Stimulated activated effector memory CD8-positive, alpha-beta T cell treated with anti-CD3 and anti-CD28 coated beads, Interleukin-12 subunit alpha, Interleukin-12 subunit beta, amount 100 ng/mL, for 72 hours (primary cell): Measurements from ENCODE around the gene TMEM123.

Experiments used
- ATAC-seq: fragments of 150-1000 bp; cut with Tn5 transposase; 2 replicates; pipeline ENCODE4 v1.10.0; 2021
- DNase-seq, 2 donors: peaks; one replicate each; pipeline ENCODE4 v3.0.0; 2021 to 2022; ENCODE audit warnings: low spot score in 2 of 2
- H3K27ac Mint-ChIP-seq: one replicate; pipeline ENCODE4 v1.8.0; 2022; ENCODE audit warnings: mild to moderate bottlenecking, mixed read lengths
- H3K36me3 Mint-ChIP-seq: one replicate; pipeline ENCODE4 v1.8.0; 2022; ENCODE audit warnings: mild to moderate bottlenecking, mixed read lengths
- H3K4me1 Mint-ChIP-seq: one replicate; pipeline ENCODE4 v1.8.0; 2022; ENCODE audit warnings: mixed read lengths
- H3K4me3 Mint-ChIP-seq: one replicate; pipeline ENCODE4 v1.8.0; 2022; ENCODE audit warnings: mild to moderate bottlenecking, mixed read lengths
- H3K9me3 Mint-ChIP-seq: one replicate; pipeline ENCODE4 v1.8.0; 2022; ENCODE audit warnings: mixed read lengths

The TMEM123 gene

DNA sequence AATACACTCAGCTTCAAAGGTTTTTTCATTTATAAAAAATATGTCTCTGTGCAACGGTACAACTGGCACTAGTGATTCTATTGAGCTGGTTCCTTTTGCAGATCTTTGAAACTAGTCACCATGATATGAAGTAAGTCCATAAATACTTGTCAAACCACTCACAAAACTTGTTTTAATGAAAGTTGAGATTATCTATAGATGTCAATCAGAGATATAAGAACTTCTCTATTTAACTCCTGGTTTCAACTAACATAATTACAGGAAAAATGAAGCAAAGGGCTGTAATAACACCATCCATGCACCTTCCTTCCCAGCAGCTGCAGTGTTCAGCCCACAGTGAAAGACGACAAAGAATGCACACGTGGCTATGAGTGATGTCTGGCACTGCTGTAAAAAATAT is 44.7 kb downstream of the TMEM123 start:
- peaks cover 77% of the 10 kb centered on the region for H3K36me3 Mint-ChIP-seq
- DNase-seq, result no peak
- H3K4me3 Mint-ChIP-seq, result no peak overlapping the region
- H3K9me3 Mint-ChIP-seq, result no peaks in the 10 kb centered on the region
- H3K27ac Mint-ChIP-seq, result peak overlapping the region; percentile 64
- ATAC-seq, result no peak
- peaks cover 54% of the 10 kb centered on the region for H3K4me1 Mint-ChIP-seq

DNA sequence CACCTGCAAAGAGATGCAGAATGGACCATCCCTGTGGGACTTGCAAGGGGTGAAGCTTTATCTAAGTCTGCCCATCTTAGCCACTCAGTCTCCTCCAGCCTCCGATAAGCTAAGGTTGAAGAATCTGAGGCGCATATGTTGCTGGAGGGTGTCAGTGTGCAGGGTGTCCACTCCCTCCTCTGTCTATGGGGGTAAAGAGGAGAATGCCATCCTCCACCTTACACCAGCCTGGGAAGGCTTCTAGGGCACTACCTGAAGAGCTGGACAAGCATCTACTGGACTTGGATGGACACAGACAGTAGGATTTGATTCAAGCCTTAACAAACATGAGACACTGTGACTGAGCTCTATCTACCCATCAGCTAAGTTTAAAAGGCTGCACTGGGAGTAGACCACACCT is 46.5 kb downstream of the TMEM123 start:
- ATAC-seq (no peak), DNase-seq (no peak)
- H3K9me3 Mint-ChIP-seq, result no peaks in the 10 kb centered on the region
- peaks cover 51% of the 10 kb centered on the region for H3K4me1 Mint-ChIP-seq
- H3K36me3 Mint-ChIP-seq, result peaks cover 83% of the 10 kb centered on the region
- H3K4me3 Mint-ChIP-seq, result no peak overlapping the region
- no peak overlapping the region for H3K27ac Mint-ChIP-seq

DNA sequence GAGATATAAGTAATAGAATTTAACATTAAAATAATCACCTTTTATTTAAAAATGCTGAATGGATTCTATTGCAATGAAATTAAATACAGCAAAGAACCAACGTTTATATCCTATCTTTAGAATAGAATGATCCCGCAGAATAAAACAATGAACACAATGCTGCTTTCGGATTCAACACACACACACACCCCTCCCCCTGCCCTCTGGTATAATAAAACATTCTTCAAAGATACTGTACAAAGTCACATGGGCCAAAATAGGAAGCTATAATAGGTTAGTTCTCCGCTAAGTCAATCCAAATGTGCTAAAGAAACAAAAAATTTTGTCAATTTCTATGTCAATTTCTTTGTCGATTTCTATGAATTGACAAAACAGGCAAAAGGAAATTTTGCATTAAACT is 47.1 kb downstream of the TMEM123 start:
- no peak for DNase-seq
- Mint-ChIP-seq H3K36me3 (peaks cover 84% of the 10 kb centered on the region), H3K27ac (no peak overlapping the region), H3K9me3 (no peaks in the 10 kb centered on the region), H3K4me1 (peaks cover 47% of the 10 kb centered on the region), H3K4me3 (no peak overlapping the region)
- no peak for ATAC-seq

DNA sequence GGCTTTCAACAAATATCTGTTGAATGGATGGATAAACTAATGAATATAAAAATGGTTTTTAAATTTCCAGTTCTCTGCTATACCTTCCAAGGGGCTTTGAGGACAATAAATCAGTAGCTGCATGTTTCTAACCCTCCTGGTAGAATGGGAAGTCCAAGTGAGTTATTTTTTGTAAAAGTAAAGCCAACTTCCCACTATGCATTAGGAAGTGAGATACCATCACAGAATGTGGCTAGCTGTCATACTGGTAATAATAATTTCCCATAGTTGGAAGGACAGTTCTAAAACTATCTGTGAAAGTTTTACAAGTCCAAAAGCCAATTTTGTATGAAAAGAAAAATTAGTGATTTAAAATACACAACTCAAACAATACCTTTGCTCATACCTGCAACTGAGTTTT is 50.0 kb downstream of the TMEM123 start:
- H3K9me3 Mint-ChIP-seq, result no peaks in the 10 kb centered on the region
- peaks cover 97% of the 10 kb centered on the region for H3K36me3 Mint-ChIP-seq
- no peak overlapping the region for H3K27ac Mint-ChIP-seq
- ATAC-seq (no peak), DNase-seq (no peak)
- no peak overlapping the region for H3K4me3 Mint-ChIP-seq
- peaks cover 37% of the 10 kb centered on the region for H3K4me1 Mint-ChIP-seq

DNA sequence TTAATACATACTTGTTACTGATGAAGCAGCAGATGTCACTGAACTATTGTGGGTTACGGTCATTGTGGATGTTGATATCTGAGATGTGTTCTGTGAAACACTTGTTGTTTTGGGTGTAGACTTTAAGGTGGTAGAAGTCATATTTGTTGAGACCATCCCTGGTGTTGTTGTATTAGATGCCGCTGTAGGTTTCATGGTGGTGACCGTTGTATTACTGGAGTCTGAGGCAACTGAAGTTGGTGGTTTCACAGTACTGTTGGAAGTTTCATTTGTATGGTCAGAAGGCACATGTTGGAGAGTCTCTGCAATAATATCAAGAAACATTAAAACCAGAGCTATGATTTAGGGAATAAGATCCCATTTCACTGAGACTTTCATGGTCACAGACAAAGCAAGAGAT is 50.7 kb downstream of the TMEM123 start:
- ATAC-seq (peak; percentile 57), DNase-seq (no peak)
- no peak overlapping the region for H3K4me3 Mint-ChIP-seq
- no peak overlapping the region for H3K27ac Mint-ChIP-seq
- H3K9me3 Mint-ChIP-seq, result no peaks in the 10 kb centered on the region
- H3K4me1 Mint-ChIP-seq, result peaks cover 35% of the 10 kb centered on the region
- peaks cover 97% of the 10 kb centered on the region for H3K36me3 Mint-ChIP-seq

DNA sequence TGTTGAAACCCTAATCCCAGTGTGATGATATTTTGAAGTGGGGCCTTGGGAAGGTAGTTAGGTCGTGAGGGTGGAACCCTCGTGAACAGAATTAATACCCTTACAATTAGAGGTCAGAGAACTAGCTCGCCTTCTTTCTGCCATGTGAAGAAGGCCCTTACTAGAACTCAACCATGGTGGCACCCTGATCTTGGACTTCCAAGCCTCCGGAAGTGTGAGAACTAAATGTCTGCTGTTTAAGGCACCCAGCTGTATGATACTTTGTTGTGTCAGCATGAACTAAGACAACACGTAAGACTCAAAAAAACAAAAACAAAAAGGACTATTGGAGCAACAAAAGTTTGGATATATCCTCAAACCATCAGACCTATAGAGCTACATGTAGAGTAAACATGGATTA is 52.0 kb downstream of the TMEM123 start:
- DNase-seq (no peak), ATAC-seq (no peak)
- Mint-ChIP-seq H3K27ac (no peak overlapping the region), H3K4me1 (peaks cover 32% of the 10 kb centered on the region), H3K36me3 (peaks cover 97% of the 10 kb centered on the region), H3K4me3 (no peak overlapping the region), H3K9me3 (no peaks in the 10 kb centered on the region)

DNA sequence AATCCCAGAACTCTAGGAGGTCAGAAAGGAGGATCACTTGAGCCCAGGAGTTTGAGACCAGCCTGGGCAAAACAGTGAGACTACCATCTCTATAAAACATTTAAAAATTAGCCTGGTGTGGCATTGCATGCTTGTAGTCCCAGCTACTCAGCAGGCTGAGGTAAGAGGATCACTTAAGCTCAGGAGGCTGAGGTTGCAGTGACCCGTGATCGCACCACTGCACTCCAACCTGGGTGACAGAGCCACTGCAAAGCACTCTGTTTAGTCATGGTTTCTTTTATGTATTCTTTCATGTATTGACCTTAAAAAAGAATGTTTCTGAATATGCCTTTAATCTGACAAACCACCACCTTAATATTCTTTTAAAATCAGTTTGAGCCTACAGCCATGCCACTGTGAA is 53.4 kb downstream of the TMEM123 start:
- Mint-ChIP-seq H3K36me3 (peaks cover 99% of the 10 kb centered on the region), H3K27ac (no peak overlapping the region), H3K9me3 (no peaks in the 10 kb centered on the region), H3K4me3 (no peak overlapping the region), H3K4me1 (peaks cover 30% of the 10 kb centered on the region)
- no peak for ATAC-seq
- DNase-seq, result no peak

DNA sequence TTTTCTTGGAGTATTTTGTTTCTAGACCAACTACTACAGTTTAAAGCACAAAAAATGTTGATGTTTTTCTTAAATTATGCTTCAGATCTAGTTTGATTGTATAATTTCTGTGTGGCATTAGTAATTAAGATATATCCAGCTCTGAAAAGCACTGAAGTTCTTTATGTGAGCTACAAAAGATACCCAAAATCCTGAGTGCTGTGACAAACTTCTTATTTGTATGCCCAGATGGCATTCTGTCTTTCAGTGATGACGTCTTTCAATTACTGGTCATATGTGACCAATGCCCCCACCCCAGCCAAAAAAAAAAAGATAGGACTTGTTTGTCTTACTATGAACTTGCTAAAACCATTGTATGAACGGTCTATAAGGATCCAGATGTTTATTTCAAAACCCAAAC is 54.3 kb downstream of the TMEM123 start:
- H3K4me3 Mint-ChIP-seq, result no peak overlapping the region
- peaks cover 99% of the 10 kb centered on the region for H3K36me3 Mint-ChIP-seq
- DNase-seq (no peak), ATAC-seq (no peak)
- H3K4me1 Mint-ChIP-seq, result peaks cover 27% of the 10 kb centered on the region
- H3K27ac Mint-ChIP-seq, result no peak overlapping the region
- H3K9me3 Mint-ChIP-seq, result no peaks in the 10 kb centered on the region

DNA sequence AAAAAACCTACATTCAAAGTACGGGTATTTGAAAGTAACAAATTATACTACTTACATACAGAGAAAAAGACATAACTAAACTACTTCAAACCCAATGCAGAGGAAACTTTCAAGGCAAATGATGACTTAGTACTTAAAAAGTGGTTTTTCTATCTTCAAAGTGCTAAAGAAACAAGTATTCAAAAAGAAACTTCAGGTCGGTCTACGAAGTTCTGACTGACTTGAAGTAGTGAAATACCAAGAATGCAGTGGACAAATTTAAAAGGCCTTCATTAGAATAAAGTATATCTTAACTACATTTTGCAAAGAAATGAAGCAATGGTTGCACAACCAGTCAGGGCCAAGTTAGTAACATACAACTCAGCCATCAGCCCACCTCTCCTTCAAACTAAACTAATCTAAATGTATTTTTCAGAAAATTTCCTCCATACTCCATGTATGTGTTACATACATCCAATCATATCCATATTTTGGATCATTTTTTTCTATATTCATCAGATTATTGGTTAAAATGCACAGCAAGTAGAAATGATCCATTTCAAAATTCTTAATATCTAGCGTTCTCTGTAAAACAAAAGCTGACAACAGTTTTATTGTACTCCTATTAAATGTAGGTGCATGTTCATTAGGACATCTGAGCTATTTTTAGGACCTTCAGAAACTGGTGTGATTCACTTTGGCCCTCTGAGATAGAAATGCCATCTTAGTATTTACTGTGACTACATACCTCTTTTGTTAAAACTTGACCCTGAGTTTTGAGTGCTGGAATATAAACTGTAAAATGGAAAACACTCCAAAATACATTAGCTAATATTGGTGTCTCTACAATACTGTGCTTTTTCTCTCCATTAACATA is 55.6 kb downstream of the TMEM123 start:
- H3K4me3 Mint-ChIP-seq, result no peak overlapping the region
- peaks cover 91% of the 10 kb centered on the region for H3K36me3 Mint-ChIP-seq
- peak overlapping the region; percentile 17 for H3K27ac Mint-ChIP-seq
- H3K9me3 Mint-ChIP-seq, result no peaks in the 10 kb centered on the region
- H3K4me1 Mint-ChIP-seq, result peaks cover 28% of the 10 kb centered on the region
- peak; percentile 82 for ATAC-seq
- no peak for DNase-seq

DNA sequence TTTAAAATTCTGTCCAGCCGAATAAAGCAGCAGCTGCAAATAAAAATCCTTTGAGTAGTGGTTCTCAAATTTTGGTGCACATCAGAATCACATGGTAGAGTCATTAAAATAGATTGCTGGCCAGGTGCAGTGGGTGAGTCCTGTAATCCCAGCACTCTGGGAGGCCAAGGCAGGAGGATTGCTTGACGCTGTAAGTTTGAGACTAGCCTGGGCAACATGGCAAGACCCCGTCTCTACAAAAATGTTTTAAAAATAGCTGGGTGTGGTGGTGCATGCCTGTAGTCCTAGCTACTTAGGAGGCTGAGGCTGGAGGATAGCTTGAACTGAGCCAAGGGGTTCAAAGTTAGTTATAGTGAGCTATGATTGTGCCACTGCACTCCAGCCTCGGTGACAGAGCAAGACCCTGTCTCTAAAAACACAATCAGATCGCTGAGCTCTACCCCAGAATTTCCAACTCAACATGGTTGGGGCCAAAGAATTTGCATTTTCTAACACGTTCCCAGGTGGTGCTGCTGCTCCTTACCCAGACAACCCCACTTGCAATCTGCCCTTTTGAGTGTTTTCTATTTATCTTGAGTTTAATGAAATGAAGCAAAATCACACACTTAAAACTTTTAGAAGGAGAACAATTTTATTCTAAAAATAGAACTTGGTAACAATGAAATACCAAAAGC is 56.7 kb downstream of the TMEM123 start:
- ATAC-seq, result no peak
- H3K27ac Mint-ChIP-seq, result no peak overlapping the region
- no peaks in the 10 kb centered on the region for H3K9me3 Mint-ChIP-seq
- no peak for DNase-seq
- H3K4me3 Mint-ChIP-seq, result no peak overlapping the region
- H3K36me3 Mint-ChIP-seq, result peaks cover 82% of the 10 kb centered on the region
- peaks cover 25% of the 10 kb centered on the region for H3K4me1 Mint-ChIP-seq

DNA sequence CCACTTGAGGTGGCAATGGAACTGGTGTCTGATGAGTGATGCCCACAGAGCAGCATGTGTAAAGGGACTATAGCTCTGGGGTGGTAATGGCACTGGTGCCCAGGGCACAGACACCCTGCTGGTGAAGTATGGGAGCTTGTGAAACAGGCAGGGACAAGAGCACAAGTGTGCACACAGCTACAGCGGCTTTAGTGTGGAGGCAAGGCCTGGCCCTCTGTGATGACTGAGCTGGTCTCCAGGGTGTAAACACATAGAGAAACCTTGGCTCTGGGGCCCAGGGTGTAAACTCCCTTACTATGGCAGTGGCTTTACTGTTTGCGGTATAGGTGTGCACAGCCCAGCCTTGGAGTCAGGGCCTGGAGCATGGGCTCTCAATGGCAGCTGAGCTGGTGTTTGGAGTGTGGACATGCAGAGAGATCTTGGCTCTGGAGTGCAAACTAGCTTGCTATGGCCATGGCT is 59.3 kb downstream of the TMEM123 start:
- peaks cover 74% of the 10 kb centered on the region for H3K36me3 Mint-ChIP-seq
- H3K9me3 Mint-ChIP-seq, result no peaks in the 10 kb centered on the region
- DNase-seq, result no peak
- no peak overlapping the region for H3K4me3 Mint-ChIP-seq
- H3K27ac Mint-ChIP-seq, result peak overlapping the region; percentile 83
- H3K4me1 Mint-ChIP-seq, result peaks cover 31% of the 10 kb centered on the region
- ATAC-seq, result no peak

DNA sequence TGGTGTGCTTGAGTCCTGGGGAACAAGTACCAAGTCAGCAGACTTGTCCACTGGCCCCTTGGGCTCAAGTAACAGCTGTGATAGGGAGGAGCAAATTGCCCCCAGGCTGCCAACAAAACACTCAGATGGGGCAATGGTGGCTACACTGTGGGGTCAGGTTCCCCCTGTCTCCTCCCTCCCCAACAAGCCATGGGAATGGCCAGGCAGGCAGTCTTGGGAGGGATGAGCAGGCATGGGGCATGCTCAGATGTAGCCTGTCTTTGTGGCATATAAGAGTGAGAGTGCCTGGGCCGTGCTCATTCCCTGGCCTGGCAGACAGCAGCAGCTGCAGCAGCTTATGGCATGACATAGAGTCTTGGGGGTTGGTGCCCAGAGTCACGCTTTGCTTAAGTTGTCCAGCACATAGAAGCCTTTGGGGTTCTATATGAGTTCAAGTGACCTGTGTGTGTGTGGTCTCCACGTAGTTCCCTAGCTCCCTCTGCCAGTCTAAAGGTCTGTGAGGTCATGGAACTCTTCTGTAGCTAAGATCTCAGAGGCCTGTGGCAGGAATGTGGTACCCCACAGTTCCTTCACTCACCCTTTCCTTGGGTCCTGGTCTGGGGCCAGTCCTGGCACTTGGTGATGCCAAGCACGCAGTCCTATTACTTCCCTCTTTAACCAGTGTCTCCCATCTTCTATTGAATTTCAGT is 60.9 kb downstream of the TMEM123 start:
- DNase-seq (no peak), ATAC-seq (no peak)
- Mint-ChIP-seq H3K9me3 (no peaks in the 10 kb centered on the region), H3K36me3 (peaks cover 74% of the 10 kb centered on the region), H3K4me1 (peaks cover 25% of the 10 kb centered on the region), H3K4me3 (no peak overlapping the region), H3K27ac (peak overlapping the region; percentile 56)

DNA sequence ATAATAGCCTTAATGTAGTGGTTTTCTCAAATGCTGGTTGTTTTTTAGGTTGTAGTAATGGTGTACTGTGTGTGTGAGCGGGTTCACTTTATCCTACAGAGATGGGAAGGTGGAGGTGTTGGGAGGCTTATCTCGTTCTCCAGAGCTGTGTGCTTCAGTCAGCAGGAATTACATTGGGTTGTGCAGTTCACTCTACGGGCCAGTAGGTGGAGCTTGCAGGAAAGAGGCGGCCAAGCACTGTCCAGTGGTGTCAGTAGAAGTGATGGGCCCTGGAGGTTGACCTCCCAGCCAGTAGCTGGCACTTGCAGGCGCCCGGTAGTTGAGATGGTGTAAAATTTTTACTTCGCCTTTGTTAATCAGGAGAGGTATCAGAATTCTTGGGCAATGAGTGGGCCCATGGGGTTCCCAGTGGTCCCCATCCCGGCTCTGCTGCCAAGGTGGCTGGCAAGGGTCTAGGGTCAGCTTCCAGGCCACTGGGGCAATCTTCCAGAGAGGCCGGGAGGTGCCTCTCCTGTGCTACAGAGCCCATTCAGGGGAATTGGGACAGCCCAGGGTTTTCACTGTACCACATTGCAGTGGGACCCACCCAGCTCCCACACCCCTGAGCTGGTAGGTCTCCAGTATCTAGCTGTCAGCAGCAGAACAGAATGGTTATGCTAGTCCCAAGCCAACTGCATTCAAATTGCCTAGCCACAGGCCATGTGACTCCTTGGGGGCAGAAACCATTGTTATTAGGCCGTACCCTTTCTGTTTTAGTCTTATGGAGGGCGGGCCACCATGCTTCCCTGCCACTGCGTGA is 61.7 kb downstream of the TMEM123 start:
- peaks cover 22% of the 10 kb centered on the region for H3K4me1 Mint-ChIP-seq
- H3K9me3 Mint-ChIP-seq, result no peaks in the 10 kb centered on the region
- DNase-seq, result peak; percentile 37 to 76
- ATAC-seq, result peak; percentile 85
- peaks cover 70% of the 10 kb centered on the region for H3K36me3 Mint-ChIP-seq
- no peak overlapping the region for H3K4me3 Mint-ChIP-seq
- peak overlapping the region; percentile 56 for H3K27ac Mint-ChIP-seq

DNA sequence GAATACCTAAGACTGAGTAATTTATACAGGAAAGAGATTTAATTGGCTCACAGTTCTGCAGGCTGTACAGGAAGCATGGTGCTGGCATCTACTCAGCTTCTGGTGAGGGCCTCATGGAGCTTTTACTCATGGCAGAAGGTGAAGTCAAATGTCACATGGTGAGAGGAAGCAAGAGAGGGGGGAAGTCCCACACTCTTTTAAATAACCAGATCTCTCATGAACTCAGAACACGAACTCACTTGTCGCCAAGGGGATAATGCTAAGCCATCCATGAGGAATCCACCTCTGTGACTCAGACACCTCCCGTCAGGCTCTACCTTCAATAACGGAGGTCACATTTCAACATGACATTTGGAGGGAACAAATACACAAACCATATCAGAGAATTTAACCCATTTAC is 63.3 kb downstream of the TMEM123 start:
- no peak overlapping the region for H3K27ac Mint-ChIP-seq
- peaks cover 70% of the 10 kb centered on the region for H3K36me3 Mint-ChIP-seq
- no peaks in the 10 kb centered on the region for H3K9me3 Mint-ChIP-seq
- ATAC-seq (no peak), DNase-seq (no peak)
- H3K4me1 Mint-ChIP-seq, result peaks cover 22% of the 10 kb centered on the region
- H3K4me3 Mint-ChIP-seq, result no peak overlapping the region
